Activated T-helper 2 cell treated with anti-CD3 and anti-CD28 coated beads, Interferon-gamma antibody, Interleukin-2, Interleukin-4, amounts not matched to agents 10 μg/mL and 5 μg/mL and 100 μg/mL, durations not matched to agents 14 hours and 24 hours and 36 hours (primary cell): ENCODE data around the gene CCDC7. TPM values are rescaled to one million over a fixed set of nuclear protein-coding genes. Genes with fewer than 3 reads are reported as not detected.
"Not testable (repeated sequence)": the region's sequence is repeated elsewhere in the genome, so short reads cannot be mapped to it uniquely, and the experiment has no call there.

Experiments used
- DNase-seq: peaks from one replicate; pipeline ENCODE4 v3.0.0; 2021; ENCODE audit warnings: low spot score
- H3K27ac Mint-ChIP-seq: one replicate; pipeline ENCODE4 v1.8.0; 2021; ENCODE audit warnings: mixed read lengths
- H3K27me3 Mint-ChIP-seq: one replicate; pipeline ENCODE4 v1.8.0; 2021; ENCODE audit warnings: low read depth, mixed read lengths
- H3K36me3 Mint-ChIP-seq: one replicate; pipeline ENCODE4 v1.8.0; 2021; ENCODE audit warnings: low read depth, mixed read lengths
- H3K4me1 Mint-ChIP-seq: one replicate; pipeline ENCODE4 v1.8.0; 2021; ENCODE audit warnings: low read depth, mixed read lengths
- H3K4me3 Mint-ChIP-seq: one replicate; pipeline ENCODE4 v1.8.0; 2021; ENCODE audit warnings: low read depth, mild to moderate bottlenecking, moderate library complexity, mixed read lengths
- H3K9me3 Mint-ChIP-seq: one replicate; pipeline ENCODE4 v1.8.0; 2021; ENCODE audit warnings: mixed read lengths
- intact Hi-C: fragments of 100-400 bp; cut with micrococcal nuclease; formaldehyde crosslinking; loops from one replicate; pipeline ENCODE4 v1.15.1; 2023
- total RNA-seq: library from RNA; stranded (reverse); gene quantifications from 2 replicates; pipeline ENCODE4 v1.2.3, GENCODE V29; 2022

CCDC7 gene
- total RNA-seq, 1 donor from 2014 or later = 14.0 TPM

DNA sequence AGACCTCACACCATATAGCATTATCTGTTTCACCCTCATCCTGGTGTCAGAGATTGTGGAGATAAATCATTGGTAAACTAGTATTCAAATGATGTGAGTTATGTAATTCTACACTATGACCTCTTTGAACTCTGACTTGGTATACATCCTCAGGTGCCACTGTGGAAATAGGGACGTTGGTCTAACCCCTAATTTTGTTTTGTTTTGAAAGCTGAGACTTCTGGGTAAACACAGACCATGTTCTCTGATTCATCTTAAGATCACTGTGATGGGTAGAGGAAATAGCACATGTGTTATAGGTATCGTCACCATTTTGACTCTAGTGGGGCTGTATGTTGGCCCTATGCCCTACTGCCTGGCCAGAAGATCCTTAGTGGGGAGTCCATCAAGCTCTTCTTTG lies 241.6 kb downstream of the CCDC7 start:
- peaks cover 17% of the 10 kb centered on the region for H3K9me3 Mint-ChIP-seq
- no peak overlapping the region for H3K27ac Mint-ChIP-seq
- no peak for DNase-seq
- no peaks in the 10 kb centered on the region for H3K36me3 Mint-ChIP-seq
- no peaks in the 10 kb centered on the region for H3K4me1 Mint-ChIP-seq
- H3K27me3 Mint-ChIP-seq = no peaks in the 10 kb centered on the region
- H3K4me3 Mint-ChIP-seq = no peak overlapping the region
- intact Hi-C loops = no loop called here

DNA sequence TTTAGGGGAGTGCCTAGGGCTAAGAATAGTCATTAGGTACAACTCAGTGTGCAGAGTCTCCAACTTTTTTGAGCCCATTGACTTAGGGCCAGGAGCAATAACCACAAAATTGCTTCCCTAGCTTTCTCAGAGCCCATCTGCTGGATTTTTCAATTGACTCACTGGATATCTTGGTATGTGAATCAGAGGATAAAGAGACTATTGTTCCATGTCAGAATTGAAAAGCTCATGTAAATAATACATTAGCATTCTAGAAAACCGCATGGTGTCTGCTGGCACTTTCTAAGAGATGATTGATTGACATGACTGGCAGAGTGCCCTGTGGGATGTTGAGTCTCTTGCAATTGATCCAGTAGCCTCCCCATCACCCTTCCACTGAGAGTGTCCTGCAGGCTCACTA lies 246.2 kb downstream of the CCDC7 start:
- H3K9me3 Mint-ChIP-seq = no peaks in the 10 kb centered on the region
- peaks cover 3% of the 10 kb centered on the region for H3K36me3 Mint-ChIP-seq
- no peak for DNase-seq
- no peak overlapping the region for H3K4me3 Mint-ChIP-seq
- H3K4me1 Mint-ChIP-seq = no peaks in the 10 kb centered on the region
- intact Hi-C loops = no loop called here
- H3K27ac Mint-ChIP-seq = no peak overlapping the region
- no peaks in the 10 kb centered on the region for H3K27me3 Mint-ChIP-seq

DNA sequence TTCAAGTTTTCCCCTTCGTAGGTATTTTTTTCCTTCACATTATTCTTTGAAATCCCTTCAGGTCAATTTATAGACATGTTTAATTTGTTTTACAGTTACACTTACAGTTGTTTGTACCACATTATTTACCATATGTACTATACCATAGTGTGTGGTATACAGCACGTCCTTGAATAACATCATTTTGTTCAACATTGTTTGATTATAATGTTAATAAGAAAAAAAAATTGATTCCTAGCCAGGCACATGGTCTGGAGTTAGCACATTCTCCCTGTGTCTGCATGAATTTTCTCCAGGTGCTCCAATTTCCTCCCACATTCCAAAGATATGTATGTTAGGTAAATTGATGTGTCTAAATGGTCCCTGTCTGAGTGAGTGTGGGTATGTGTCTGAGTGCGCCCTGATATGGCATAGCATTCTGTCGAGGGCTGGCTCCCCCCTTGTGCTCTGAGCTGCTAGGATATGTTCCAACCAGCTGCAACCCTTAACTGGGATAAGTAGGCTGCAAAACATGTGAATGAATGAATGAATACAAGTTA lies 247.6 kb downstream of the CCDC7 start:
- Mint-ChIP-seq H3K9me3 (peaks cover 7% of the 10 kb centered on the region), H3K4me1 (no peaks in the 10 kb centered on the region)
- intact Hi-C loops = no loop called here

DNA sequence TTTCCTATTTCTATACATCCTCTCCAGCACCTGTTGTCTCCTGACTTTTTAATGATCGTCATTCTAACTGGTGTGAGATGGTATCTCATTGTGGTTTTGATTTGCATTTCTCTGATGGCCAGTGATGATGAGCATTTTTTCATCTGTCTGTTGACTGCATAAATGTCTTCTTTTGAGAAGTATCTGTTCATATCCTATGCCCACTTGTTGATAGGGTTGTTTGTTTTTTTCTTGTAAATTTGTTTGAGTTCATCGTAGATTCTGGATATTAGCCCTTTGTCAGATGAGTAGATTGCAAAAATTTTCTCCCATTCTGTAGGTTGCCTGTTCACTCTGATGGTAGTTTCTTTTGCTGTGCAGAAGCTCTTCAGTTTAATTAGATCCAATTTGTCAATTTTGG lies 253.7 kb downstream of the CCDC7 start:
- H3K27ac Mint-ChIP-seq, intact Hi-C loops, H3K27me3 Mint-ChIP-seq, H3K4me1 Mint-ChIP-seq, H3K36me3 Mint-ChIP-seq, H3K4me3 Mint-ChIP-seq, DNase-seq: not testable (repeated sequence)
- H3K9me3 Mint-ChIP-seq = peaks cover 24% of the 10 kb centered on the region

More for the DNA sequence above, 247.6 kb downstream of the CCDC7 start:
- Mint-ChIP-seq H3K36me3 (peaks cover 3% of the 10 kb centered on the region), H3K4me3 (no peak overlapping the region), H3K27ac (no peak overlapping the region), H3K27me3 (no peaks in the 10 kb centered on the region)
- DNase-seq = no peak

DNA sequence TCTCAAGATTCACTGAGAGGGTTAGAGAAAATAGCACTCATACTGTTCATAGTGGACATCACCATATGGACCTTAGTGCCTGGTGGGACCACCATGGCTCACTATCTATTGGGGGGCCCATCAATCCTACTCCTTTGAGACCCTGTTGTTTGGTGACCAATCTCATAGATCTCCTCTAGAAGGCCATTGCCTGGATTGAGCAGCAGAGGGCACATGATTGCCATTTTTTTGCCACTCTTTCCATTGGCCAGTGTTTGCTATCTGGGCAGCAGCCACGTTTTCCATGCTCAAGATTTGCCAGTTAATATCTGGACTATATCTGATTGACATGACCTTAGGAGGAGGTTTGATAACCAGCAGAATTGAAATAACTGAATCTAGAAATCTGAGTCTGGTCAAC lies 267.6 kb downstream of the CCDC7 start:
- Mint-ChIP-seq H3K27ac (no peak overlapping the region), H3K9me3 (peaks cover 34% of the 10 kb centered on the region), H3K27me3 (no peaks in the 10 kb centered on the region), H3K4me3 (no peak overlapping the region), H3K4me1 (no peaks in the 10 kb centered on the region), H3K36me3 (no peaks in the 10 kb centered on the region)
- intact Hi-C loops = no loop called here
- DNase-seq = no peak

DNA sequence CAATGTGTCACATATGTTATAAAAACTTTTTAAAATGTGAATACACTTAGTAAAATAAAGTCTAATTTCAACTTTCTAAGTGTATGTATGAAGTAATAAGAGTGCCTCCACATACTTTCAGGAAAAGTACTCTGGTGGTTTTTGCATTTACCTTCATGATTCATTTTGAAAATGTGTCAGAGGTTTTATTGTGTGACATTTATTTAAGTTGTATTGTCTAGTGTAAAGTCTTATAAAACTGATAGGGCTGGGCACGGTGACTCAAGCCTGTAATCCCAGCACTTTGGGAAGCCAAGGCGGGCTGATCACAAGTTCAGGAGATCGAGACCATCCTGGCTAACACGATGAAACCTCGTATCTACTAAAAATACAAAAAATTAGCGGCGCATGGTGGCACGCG lies 285.6 kb downstream of the CCDC7 start:
- H3K27me3 Mint-ChIP-seq = no peaks in the 10 kb centered on the region
- no peak for DNase-seq
- no peak overlapping the region for H3K27ac Mint-ChIP-seq
- no peak overlapping the region for H3K4me3 Mint-ChIP-seq
- no peaks in the 10 kb centered on the region for H3K36me3 Mint-ChIP-seq
- H3K4me1 Mint-ChIP-seq = no peaks in the 10 kb centered on the region
- intact Hi-C loops = no loop called here
- no peaks in the 10 kb centered on the region for H3K9me3 Mint-ChIP-seq

DNA sequence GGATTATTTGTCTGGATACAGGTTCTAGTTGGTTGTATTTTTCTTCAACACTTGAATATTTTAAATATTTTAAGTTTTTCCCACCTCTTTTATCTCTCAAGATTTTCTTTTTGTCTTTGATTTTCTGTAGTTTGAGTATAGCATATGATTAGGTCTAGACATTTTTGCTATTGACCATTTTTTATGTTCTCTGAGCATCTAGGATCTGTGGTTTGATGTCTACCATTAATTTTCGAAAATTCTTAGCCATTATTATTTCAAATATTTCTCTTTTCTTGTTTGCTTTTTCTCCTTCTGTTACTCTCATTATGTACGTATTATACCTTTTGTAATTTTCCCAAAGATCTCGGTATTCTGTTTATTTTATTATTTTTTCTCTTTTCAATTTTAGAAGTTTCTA lies 293.0 kb downstream of the CCDC7 start:
- no peaks in the 10 kb centered on the region for H3K27me3 Mint-ChIP-seq
- no peaks in the 10 kb centered on the region for H3K4me1 Mint-ChIP-seq
- no peaks in the 10 kb centered on the region for H3K36me3 Mint-ChIP-seq
- H3K27ac Mint-ChIP-seq = no peak overlapping the region
- intact Hi-C loops = no loop called here
- no peak overlapping the region for H3K4me3 Mint-ChIP-seq
- no peaks in the 10 kb centered on the region for H3K9me3 Mint-ChIP-seq
- DNase-seq = no peak

DNA sequence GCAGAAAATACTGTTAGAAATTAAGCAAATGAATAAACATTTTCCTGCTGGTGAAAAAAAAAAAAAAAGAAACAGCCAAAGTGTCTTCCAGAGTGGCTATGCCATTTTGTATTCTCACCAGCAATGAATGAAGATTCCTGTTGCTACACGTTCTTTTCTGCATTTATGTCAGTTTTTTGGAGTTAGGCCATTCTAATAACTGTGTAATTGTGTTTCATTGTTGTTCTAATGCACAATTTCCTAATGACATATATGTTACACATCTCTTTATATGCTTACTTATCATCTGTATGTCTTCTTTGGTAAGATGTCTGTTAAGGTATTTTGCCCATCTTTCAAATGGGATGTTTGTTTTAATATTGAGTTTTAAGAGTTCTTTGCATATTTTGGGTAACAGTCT lies 298.4 kb downstream of the CCDC7 start:
- Mint-ChIP-seq H3K27me3 (no peaks in the 10 kb centered on the region), H3K27ac (no peak overlapping the region)

DNA sequence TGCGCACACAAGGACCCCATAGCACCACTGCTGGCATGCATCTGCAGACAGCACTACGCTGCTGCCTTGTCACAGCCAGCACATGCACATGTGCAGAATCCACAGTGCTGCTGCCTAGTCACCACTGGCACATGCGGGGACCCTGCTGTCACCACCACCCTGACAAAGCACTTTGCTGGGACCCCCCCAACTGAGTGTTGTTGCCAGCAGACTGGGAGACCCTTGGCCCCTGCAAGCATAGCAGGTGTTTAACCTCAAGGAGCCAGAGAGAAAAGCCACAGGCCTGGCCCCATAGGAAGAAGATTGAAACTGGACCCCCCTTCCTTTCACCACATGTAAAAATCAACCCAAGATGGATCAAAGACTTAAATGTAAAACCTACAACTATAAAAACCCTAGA lies 300.9 kb downstream of the CCDC7 start:
- intact Hi-C loops = no loop called here
- Mint-ChIP-seq H3K36me3 (peaks cover 7% of the 10 kb centered on the region), H3K4me1 (no peaks in the 10 kb centered on the region), H3K27me3 (no peaks in the 10 kb centered on the region), H3K27ac (no peak overlapping the region), H3K9me3 (no peaks in the 10 kb centered on the region), H3K4me3 (no peak overlapping the region)
- no peak for DNase-seq

More for the DNA sequence above, 298.4 kb downstream of the CCDC7 start:
- H3K9me3 Mint-ChIP-seq = no peaks in the 10 kb centered on the region
- intact Hi-C loops = no loop called here
- peaks cover 7% of the 10 kb centered on the region for H3K36me3 Mint-ChIP-seq
- no peaks in the 10 kb centered on the region for H3K4me1 Mint-ChIP-seq
- no peak overlapping the region for H3K4me3 Mint-ChIP-seq
- no peak for DNase-seq

DNA sequence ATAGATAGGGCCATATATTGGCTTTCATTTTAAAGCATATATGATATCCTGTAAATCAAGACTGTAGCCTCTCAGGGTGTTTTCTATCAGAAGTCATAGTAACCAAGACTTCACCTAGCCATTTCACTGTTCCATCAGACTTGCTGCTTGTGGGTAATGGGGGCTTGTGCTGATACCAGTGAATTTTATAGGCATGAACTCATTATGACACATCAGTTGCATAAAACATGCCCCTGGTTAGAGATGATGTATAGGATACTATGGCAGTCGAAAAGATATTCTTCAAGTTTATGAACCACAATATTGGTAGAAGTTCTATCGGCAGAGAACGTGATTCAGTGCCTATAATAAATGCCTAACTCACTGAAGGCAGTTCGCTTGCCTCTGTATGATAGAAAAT lies 305.6 kb downstream of the CCDC7 start:
- peaks cover 2% of the 10 kb centered on the region for H3K36me3 Mint-ChIP-seq
- no peaks in the 10 kb centered on the region for H3K27me3 Mint-ChIP-seq
- H3K27ac Mint-ChIP-seq = no peak overlapping the region
- no peak overlapping the region for H3K4me3 Mint-ChIP-seq
- DNase-seq = no peak
- peaks cover 16% of the 10 kb centered on the region for H3K9me3 Mint-ChIP-seq
- intact Hi-C loops = no loop called here
- no peaks in the 10 kb centered on the region for H3K4me1 Mint-ChIP-seq

DNA sequence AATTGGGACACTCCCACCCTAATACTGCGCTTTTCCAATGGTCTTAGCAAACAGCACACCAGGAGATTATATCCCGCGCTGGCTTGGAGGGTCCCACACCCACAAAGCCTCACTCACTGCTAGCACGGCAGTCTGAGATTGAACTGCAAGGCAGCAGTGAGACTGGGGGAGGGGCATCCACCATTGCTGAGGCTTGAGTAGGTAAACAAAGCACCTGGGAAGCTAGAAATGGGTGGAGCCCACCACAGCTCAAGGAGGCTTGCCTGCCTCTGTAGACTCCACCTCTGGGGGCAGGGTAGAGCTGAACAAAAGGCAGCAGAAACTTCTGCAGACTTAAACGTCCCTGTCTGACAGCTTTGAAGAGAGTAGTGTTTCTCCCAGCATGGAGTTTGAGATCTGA lies 309.0 kb downstream of the CCDC7 start:
- H3K27ac Mint-ChIP-seq = not testable (repeated sequence)
- H3K9me3 Mint-ChIP-seq = peaks cover 31% of the 10 kb centered on the region

DNA sequence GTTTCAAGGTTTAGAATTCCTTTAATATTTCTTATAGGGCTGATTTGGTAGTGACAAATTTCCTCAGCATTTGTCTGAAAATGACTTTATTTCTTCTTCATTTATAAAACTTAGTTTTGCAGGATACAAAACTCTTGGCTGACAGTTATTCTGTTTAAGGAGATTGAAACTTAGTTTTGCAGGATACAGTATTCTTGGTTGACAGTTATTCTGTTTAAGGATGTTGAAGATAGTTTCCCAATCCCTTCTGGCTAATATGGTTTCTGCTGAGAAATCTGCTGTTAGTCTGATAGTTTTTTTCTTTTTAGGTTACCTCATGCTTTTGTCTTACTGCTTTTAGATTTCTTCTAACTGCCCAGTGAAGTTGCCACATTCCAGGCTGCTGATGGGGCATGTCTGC lies 325.3 kb downstream of the CCDC7 start:
- Mint-ChIP-seq H3K27me3 (no peaks in the 10 kb centered on the region), H3K27ac (no peak overlapping the region), H3K36me3 (no peaks in the 10 kb centered on the region), H3K4me1 (no peaks in the 10 kb centered on the region), H3K9me3 (peaks cover 21% of the 10 kb centered on the region), H3K4me3 (no peak overlapping the region)
- intact Hi-C loops = no loop called here
- DNase-seq = no peak

More for the DNA sequence above, 309.0 kb downstream of the CCDC7 start:
- H3K4me1 Mint-ChIP-seq, DNase-seq, H3K4me3 Mint-ChIP-seq, H3K36me3 Mint-ChIP-seq, H3K27me3 Mint-ChIP-seq, intact Hi-C loops: not testable (repeated sequence)

DNA sequence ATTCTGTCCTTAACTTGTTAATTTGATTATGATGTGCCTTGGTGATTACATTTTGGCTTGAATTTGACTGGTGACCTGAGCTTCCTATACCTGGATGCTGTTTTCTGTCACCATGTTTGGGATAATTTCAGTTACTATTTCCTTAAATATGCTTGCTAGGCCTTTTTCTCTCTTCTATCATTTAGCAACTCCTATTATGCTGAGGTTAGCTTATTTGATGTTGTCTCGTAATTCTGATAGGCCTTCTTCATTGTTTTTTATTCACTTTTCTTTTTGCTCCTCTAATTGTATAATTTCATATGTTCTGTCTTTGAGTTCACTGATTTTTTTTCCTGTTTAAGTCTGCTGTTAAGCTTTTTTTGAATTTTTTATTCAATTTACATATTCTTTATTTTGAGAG lies 327.2 kb downstream of the CCDC7 start:
- Mint-ChIP-seq H3K9me3 (peaks cover 21% of the 10 kb centered on the region), H3K27me3 (no peaks in the 10 kb centered on the region), H3K36me3 (no peaks in the 10 kb centered on the region), H3K27ac (no peak overlapping the region), H3K4me3 (no peak overlapping the region), H3K4me1 (no peaks in the 10 kb centered on the region)
- intact Hi-C loops = no loop called here
- no peak for DNase-seq

DNA sequence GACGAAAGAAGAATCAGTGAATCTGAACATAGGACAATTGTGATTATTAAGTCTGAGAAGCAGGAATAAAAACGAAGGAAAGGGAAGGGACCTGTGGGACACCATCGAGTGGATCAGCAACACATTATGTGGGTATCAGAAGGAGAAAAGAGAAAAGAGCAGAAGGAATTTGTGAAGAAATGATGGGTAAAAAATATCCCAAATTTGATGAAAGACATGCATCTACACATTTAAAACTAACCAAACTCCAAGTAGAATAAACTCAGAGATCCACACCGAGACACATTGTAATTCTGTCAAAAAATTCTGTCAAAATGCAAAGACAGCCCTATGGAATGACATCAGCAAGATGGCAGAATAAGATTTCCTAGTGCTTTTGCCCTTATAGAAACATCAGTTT lies 341.0 kb downstream of the CCDC7 start:
- Mint-ChIP-seq H3K27ac (no peak overlapping the region), H3K27me3 (no peaks in the 10 kb centered on the region), H3K36me3 (no peaks in the 10 kb centered on the region), H3K4me1 (no peaks in the 10 kb centered on the region), H3K9me3 (peaks cover 12% of the 10 kb centered on the region), H3K4me3 (no peak overlapping the region)
- intact Hi-C loops = no loop called here
- no peak for DNase-seq
